K562 (cell line): ENCODE results near the gene ZNHIT2. TPM values are rescaled to one million over a fixed set of nuclear protein-coding genes. Genes with fewer than 3 reads are reported as not detected.

ENCODE experiments used
- ATF1 ChIP-seq, 2 experiments: fragments of 450-650 bp in 1 of 2; IDR thresholded peaks; 2 replicates each; pipeline ENCODE4 v1.6.1; 2016; ENCODE audit warnings: missing compliant biosample characterization in 1 of 2, missing genetic modification characterization in 1 of 2
- CBX2 ChIP-seq: fragments of 200-600 bp; sonication (generic); IDR thresholded peaks from one replicate; pipeline ENCODE4 v1.6.1; 2012; ENCODE audit warnings: mild to moderate bottlenecking, low read length, inconsistent platforms; ENCODE audit not compliant: insufficient read depth, poor library complexity, severe bottlenecking
- CEBPZ ChIP-seq: fragments of 150-350 bp; IDR thresholded peaks from 2 replicates; pipeline ENCODE4 v1.6.1; 2014; ENCODE audit warnings: low read depth, mild to moderate bottlenecking, low read length, borderline replicate concordance
- ESRRB ChIP-seq: fragments of 250-450 bp; sonication (Bioruptor Pico); IDR thresholded peaks from 2 replicates; pipeline ENCODE4 v1.5.0; 2020; ENCODE audit warnings: mild to moderate bottlenecking, moderate library complexity, borderline replicate concordance
- FOXM1 ChIP-seq, 2 experiments: fragments of 450-650 bp in 1 of 2; sonication (generic) in 1 of 2; formaldehyde crosslinking in 1 of 2; IDR thresholded peaks; 2 replicates each; pipeline versions ENCODE4 v1.6.1 to v1.9.0; 2017 to 2022; ENCODE audit warnings: low read depth in 2 of 2, mild to moderate bottlenecking in 2 of 2, missing genetic modification reagents in 1 of 2, moderate library complexity in 1 of 2
- KLF10 ChIP-seq: fragments of 250-450 bp; sonication (Bioruptor Pico); IDR thresholded peaks from 2 replicates; pipeline ENCODE4 v1.6.1; 2021; ENCODE audit warnings: matching md5 sums
- NELFE ChIP-seq: IDR thresholded peaks from 2 replicates; pipeline ENCODE4 v1.6.1; 2011; ENCODE audit warnings: mild to moderate bottlenecking; ENCODE audit not compliant: insufficient read depth, insufficient read length
- NFATC3 ChIP-seq: fragments of 450-650 bp; IDR thresholded peaks from 2 replicates; pipeline ENCODE4 v1.6.1; 2017; ENCODE audit warnings: mild to moderate bottlenecking
- SNIP1 ChIP-seq: fragments of 450-650 bp; IDR thresholded peaks from 2 replicates; pipeline ENCODE4 v1.7.1; 2017; ENCODE audit warnings: low read depth, mild to moderate bottlenecking
- TFE3 ChIP-seq: fragments of 450-650 bp; formaldehyde crosslinking; IDR thresholded peaks from 2 replicates; pipeline ENCODE4 v1.4.0; 2020; ENCODE audit warnings: mild to moderate bottlenecking, mixed read lengths
- XRCC3 ChIP-seq: fragments of 450-650 bp; IDR thresholded peaks from 2 replicates; pipeline ENCODE4 v1.6.1; 2017; ENCODE audit warnings: mild to moderate bottlenecking, moderate library complexity
- ZC3H4 ChIP-seq: sonication (generic); formaldehyde crosslinking; IDR thresholded peaks from 2 replicates; pipeline ENCODE4 v1.9.0; 2021; ENCODE audit warnings: missing genetic modification reagents, borderline replicate concordance
- ZFX ChIP-seq: sonication (generic); formaldehyde crosslinking; IDR thresholded peaks from 2 replicates; pipeline ENCODE4 v1.8.0; 2022; ENCODE audit warnings: mild to moderate bottlenecking, missing genetic modification reagents, moderate library complexity
- ZNF165 ChIP-seq: fragments of 250-450 bp; sonication (Bioruptor Pico); IDR thresholded peaks from 2 replicates; pipeline ENCODE4 v1.4.0; 2020; ENCODE audit warnings: borderline replicate concordance
- polyA plus RNA-seq, 8 experiments: library from polyadenylated mRNA; depleted of rRNA in 4 of 8; stranded (reverse) in 5 of 8; unstranded in 3 of 8; fragments of >200 nt; fragmentation: Nextera tagmentation in 2 of 8; fragmentation: Illumina TruSeq in 1 of 8; extraction: Ambion mirVana in 2 of 8; extraction: Trizol in 1 of 8; gene quantifications; 2 replicates each; pipeline versions ENCODE4 v1.2.1 to v1.2.3, GENCODE V29; 2011 to 2014; ENCODE audit warnings: inconsistent platforms in 1 of 8, missing spikeins in 1 of 8
- total RNA-seq, 7 experiments: library from RNA; depleted of rRNA in 6 of 7; stranded (reverse); fragments of >200 nt in 6 of 7; fragmentation: Illumina TruSeq in 2 of 7; extraction: Trizol in 2 of 7; gene quantifications; 2 replicates each; pipeline versions ENCODE4 v1.2.1 to v1.2.3, GENCODE V29; 2011 to 2021; ENCODE audit warnings: low replicate concordance in 1 of 7
- TF ChIP-seq, protein P1 (sequence below): sonication (generic); formaldehyde crosslinking; IDR thresholded peaks from 2 replicates; pipeline ENCODE4 v1.8.0; 2022; ENCODE audit warnings: mild to moderate bottlenecking, missing genetic modification reagents

ZNHIT2 gene
- total and polyA plus RNA-seq, 9 of the 15 experiments (the other 6 are each of a cell fraction or from before 2014, with no cell fraction given): 0.08 to 39.0 (median 2.5) TPM

DNA sequence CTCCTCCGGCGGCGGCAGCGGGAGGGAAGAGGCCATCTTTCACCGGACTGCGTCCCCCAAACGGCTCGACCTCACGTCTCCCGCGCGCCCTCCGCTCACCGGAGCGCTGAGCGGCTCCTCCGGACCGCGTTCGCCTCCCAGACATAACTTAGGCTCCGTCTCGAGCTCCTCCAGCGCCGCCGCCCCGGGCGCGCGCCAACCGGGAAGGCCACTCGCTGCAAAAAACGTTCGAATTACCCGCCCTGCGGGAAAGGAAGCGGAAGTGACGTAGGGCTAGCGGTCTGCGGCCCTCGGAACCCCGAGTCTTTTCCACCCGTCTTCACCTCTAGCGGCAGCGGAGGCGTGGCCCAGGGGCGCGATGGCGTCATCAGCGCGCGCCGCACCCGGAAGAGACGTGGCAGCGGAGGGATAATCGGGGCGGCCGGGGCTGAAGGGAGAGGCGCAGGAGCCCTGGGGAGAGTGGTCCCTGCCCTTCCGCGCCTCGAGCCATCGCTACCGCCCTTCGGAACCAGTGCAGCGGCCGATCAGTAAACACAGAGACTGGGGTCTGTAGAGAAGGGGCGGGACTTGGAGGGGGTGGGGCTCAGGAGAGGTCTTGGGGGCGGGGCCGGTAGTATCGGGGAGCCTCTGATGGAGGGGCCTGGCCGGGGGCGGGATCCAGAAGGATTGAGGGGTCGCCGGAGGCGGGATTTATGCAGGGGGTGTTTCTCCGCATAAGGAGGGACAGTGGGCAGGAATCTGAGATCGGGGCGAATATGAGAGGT, 33.5 kb downstream of the ZNHIT2 start, which contains the start of the genes CDCA5 and ZFPL1 (continued):
- TF ChIP-seq ESRRB (CRISPR knock-in tag): no peak
- no peak for TF ChIP-seq NELFE
- TF ChIP-seq CBX2: no peak
- no peak for TF ChIP-seq SNIP1
- TF ChIP-seq ZNF165 (CRISPR knock-in tag): no peak
- TF ChIP-seq XRCC3: no peak
- TF ChIP-seq, protein P1, sequence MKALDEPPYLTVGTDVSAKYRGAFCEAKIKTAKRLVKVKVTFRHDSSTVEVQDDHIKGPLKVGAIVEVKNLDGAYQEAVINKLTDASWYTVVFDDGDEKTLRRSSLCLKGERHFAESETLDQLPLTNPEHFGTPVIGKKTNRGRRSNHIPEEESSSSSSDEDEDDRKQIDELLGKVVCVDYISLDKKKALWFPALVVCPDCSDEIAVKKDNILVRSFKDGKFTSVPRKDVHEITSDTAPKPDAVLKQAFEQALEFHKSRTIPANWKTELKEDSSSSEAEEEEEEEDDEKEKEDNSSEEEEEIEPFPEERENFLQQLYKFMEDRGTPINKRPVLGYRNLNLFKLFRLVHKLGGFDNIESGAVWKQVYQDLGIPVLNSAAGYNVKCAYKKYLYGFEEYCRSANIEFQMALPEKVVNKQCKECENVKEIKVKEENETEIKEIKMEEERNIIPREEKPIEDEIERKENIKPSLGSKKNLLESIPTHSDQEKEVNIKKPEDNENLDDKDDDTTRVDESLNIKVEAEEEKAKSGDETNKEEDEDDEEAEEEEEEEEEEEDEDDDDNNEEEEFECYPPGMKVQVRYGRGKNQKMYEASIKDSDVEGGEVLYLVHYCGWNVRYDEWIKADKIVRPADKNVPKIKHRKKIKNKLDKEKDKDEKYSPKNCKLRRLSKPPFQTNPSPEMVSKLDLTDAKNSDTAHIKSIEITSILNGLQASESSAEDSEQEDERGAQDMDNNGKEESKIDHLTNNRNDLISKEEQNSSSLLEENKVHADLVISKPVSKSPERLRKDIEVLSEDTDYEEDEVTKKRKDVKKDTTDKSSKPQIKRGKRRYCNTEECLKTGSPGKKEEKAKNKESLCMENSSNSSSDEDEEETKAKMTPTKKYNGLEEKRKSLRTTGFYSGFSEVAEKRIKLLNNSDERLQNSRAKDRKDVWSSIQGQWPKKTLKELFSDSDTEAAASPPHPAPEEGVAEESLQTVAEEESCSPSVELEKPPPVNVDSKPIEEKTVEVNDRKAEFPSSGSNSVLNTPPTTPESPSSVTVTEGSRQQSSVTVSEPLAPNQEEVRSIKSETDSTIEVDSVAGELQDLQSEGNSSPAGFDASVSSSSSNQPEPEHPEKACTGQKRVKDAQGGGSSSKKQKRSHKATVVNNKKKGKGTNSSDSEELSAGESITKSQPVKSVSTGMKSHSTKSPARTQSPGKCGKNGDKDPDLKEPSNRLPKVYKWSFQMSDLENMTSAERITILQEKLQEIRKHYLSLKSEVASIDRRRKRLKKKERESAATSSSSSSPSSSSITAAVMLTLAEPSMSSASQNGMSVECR: peak; percentile 97
- TF ChIP-seq NFATC3: no peak
- TF ChIP-seq KLF10: no peak
- TF ChIP-seq ATF1 (CRISPR knock-in tag; IDR thresholded peaks at IDR 0.05): peak; percentile 95
- TF ChIP-seq ATF1 (tag; IDR thresholded peaks at IDR 0.05): peak; percentile 99
- no peak for TF ChIP-seq CEBPZ
- no peak for TF ChIP-seq FOXM1 (IDR thresholded peaks at IDR 0.05; ENCODE audit: low read depth)
- peak; percentile 71; the same call in 1 of the 2 replicates for TF ChIP-seq FOXM1 (CRISPR knock-in tag; IDR thresholded peaks at IDR 0.05; ENCODE audit: low read depth)
- TF ChIP-seq ZC3H4 (CRISPR knock-in tag): no peak
- peak; percentile 83 for TF ChIP-seq ZFX (CRISPR knock-in tag)
- TF ChIP-seq TFE3 (CRISPR knock-in tag): no peak
